Karpas-422 (cell line): ENCODE measurements around the gene MAN1C1. TPM values are rescaled to one million over a fixed set of nuclear protein-coding genes. Genes with fewer than 3 reads are reported as not detected.

Source experiments
- DNase-seq: peaks from one replicate; pipeline ENCODE4 v3.0.0-alpha.2; 2015
- H2AFZ ChIP-seq: fragments of 200-600 bp; sonication (generic); 2 replicates; pipeline ENCODE4 v1.6.1; 2014; ENCODE audit warnings: antibody characterized with exemption, low read length, mixed read lengths
- H3K27ac ChIP-seq: fragments of 200-600 bp; sonication (generic); 2 replicates; pipeline ENCODE4 v1.5.1; 2014; ENCODE audit warnings: mild to moderate bottlenecking, low read length, moderate library complexity
- H3K27me3 ChIP-seq: fragments of 200-600 bp; sonication (generic); 2 replicates; pipeline ENCODE4 v1.6.1; 2014; ENCODE audit warnings: low read length, mixed read lengths
- H3K36me3 ChIP-seq: fragments of 200-600 bp; sonication (generic); 2 replicates; pipeline ENCODE4 v1.6.1; 2014; ENCODE audit warnings: low read length, mixed read lengths; ENCODE audit not compliant: insufficient read depth
- H3K4me1 ChIP-seq: fragments of 200-600 bp; sonication (generic); 2 replicates; pipeline ENCODE4 v1.6.1; 2014; ENCODE audit warnings: mild to moderate bottlenecking, low read length, mixed read lengths
- H3K4me2 ChIP-seq: fragments of 200-600 bp; sonication (generic); 2 replicates; pipeline ENCODE4 v1.6.1; 2014; ENCODE audit warnings: low read length, low read depth, mild to moderate bottlenecking; ENCODE audit not compliant: poor library complexity, severe bottlenecking
- H3K4me3 ChIP-seq: fragments of 200-600 bp; sonication (generic); 2 replicates; pipeline ENCODE4 v1.5.1; 2014; ENCODE audit warnings: mild to moderate bottlenecking, antibody characterized with exemption, low read length, mixed read lengths
- H3K79me2 ChIP-seq: fragments of 200-600 bp; sonication (generic); 2 replicates; pipeline ENCODE4 v1.6.1; 2014; ENCODE audit warnings: mild to moderate bottlenecking, low read length, mixed read lengths
- H3K9ac ChIP-seq: fragments of 200-600 bp; sonication (generic); 2 replicates; pipeline ENCODE4 v1.6.0; 2014; ENCODE audit warnings: low read length
- H3K9me2 ChIP-seq: fragments of 200-600 bp; sonication (generic), shearing (Covaris generic); replicated peaks from 2 replicates; pipeline ENCODE4 v1.6.0; 2014; ENCODE audit warnings: mild to moderate bottlenecking, low read length, moderate library complexity; ENCODE audit not compliant: insufficient read depth
- H3K9me3 ChIP-seq: fragments of 300-700, 200-600 bp; sonication (generic); 2 replicates; pipeline ENCODE4 v1.6.1; 2014; ENCODE audit warnings: low read length, mixed read lengths
- H4K20me1 ChIP-seq: fragments of 200-600 bp; sonication (generic); 2 replicates; pipeline ENCODE4 v1.6.1; 2014; ENCODE audit warnings: mild to moderate bottlenecking, antibody characterized with exemption, low read length, low read depth; ENCODE audit not compliant: insufficient read depth
- total RNA-seq: library from RNA; depleted of rRNA; stranded (reverse); fragments of >200 nt; shearing (Covaris generic); gene quantifications from 2 replicates; pipeline ENCODE4 v1.2.3, GENCODE V29; 2014; ENCODE audit warnings: low replicate concordance

MAN1C1 gene
- total RNA-seq, 1 experiment from 2014 or later = not detected

- H3K27me3 ChIP-seq = no peaks in the 10 kb centered on the region
- no peak overlapping the region for H3K4me2 ChIP-seq
- H3K79me2 ChIP-seq = no peaks in the 10 kb centered on the region
- no peaks in the 10 kb centered on the region for H3K9me3 ChIP-seq
- no peak overlapping the region for H3K4me3 ChIP-seq
- no peak overlapping the region for H3K27ac ChIP-seq
- DNase-seq = no peak
- no peaks in the 10 kb centered on the region for H3K36me3 ChIP-seq
- no peaks in the 10 kb centered on the region for H3K9me2 ChIP-seq
- H2AFZ ChIP-seq = no peak overlapping the region
- H4K20me1 ChIP-seq = 0 out of 2 replicates have a peak, but pooled peaks cover 3% of the 10 kb centered on the region
- no peak overlapping the region for H3K9ac ChIP-seq
- no peaks in the 10 kb centered on the region for H3K4me1 ChIP-seq
Measured at GRCh38 chr1:25794325-25794724, 177.7 kb downstream of the MAN1C1 start.

GRCh38 chr1:25795211-25795610 lies 178.6 kb downstream of the MAN1C1 start:
- Histone ChIP-seq H2AFZ (no peak overlapping the region), H3K9me2 (no peaks in the 10 kb centered on the region), H3K9me3 (no peaks in the 10 kb centered on the region), H3K4me2 (no peak overlapping the region), H4K20me1 (0 out of 2 replicates have a peak, but pooled peaks cover 3% of the 10 kb centered on the region), H3K9ac (no peak overlapping the region), H3K4me1 (no peaks in the 10 kb centered on the region), H3K79me2 (no peaks in the 10 kb centered on the region), H3K27ac (no peak overlapping the region), H3K4me3 (no peak overlapping the region), H3K36me3 (no peaks in the 10 kb centered on the region), H3K27me3 (no peaks in the 10 kb centered on the region)
- DNase-seq = no peak

- Histone ChIP-seq H3K27ac (no peak overlapping the region), H4K20me1 (peaks cover 3% of the 10 kb centered on the region; the same call in 1 of the 2 replicates), H3K9me3 (no peaks in the 10 kb centered on the region), H3K27me3 (no peaks in the 10 kb centered on the region), H3K9me2 (no peaks in the 10 kb centered on the region), H3K4me1 (peaks cover 6% of the 10 kb centered on the region; the same call in 1 of the 2 replicates), H3K79me2 (no peaks in the 10 kb centered on the region), H3K4me2 (no peak overlapping the region), H3K36me3 (no peaks in the 10 kb centered on the region), H3K4me3 (no peak overlapping the region), H3K9ac (no peak overlapping the region), H2AFZ (no peak overlapping the region)
- DNase-seq = no peak
Measured at GRCh38 chr1:25795946-25796810, 179.6 kb downstream of the MAN1C1 start.

GRCh38 chr1:25796811-25797458 lies 180.3 kb downstream of the MAN1C1 start:
- Histone ChIP-seq H3K4me2 (no peak overlapping the region), H2AFZ (no peak overlapping the region), H3K4me1 (peaks cover 6% of the 10 kb centered on the region; the same call in 1 of the 2 replicates), H3K27ac (no peak overlapping the region), H4K20me1 (peaks cover 3% of the 10 kb centered on the region; the same call in 1 of the 2 replicates), H3K4me3 (no peak overlapping the region), H3K9me2 (no peaks in the 10 kb centered on the region), H3K36me3 (no peaks in the 10 kb centered on the region), H3K79me2 (no peaks in the 10 kb centered on the region), H3K9ac (no peak overlapping the region), H3K27me3 (no peaks in the 10 kb centered on the region), H3K9me3 (no peaks in the 10 kb centered on the region)
- peak; percentile 70 for DNase-seq

GRCh38 chr1:25797939-25798338 lies 181.3 kb downstream of the MAN1C1 start:
- H3K4me3 ChIP-seq = no peak overlapping the region
- H3K27ac ChIP-seq = no peak overlapping the region
- peaks cover 3% of the 10 kb centered on the region; the same call in 1 of the 2 replicates for H4K20me1 ChIP-seq
- H3K9me2 ChIP-seq = no peaks in the 10 kb centered on the region
- H2AFZ ChIP-seq = no peak overlapping the region
- H3K4me1 ChIP-seq = peaks cover 10% of the 10 kb centered on the region
- no peaks in the 10 kb centered on the region for H3K79me2 ChIP-seq
- H3K4me2 ChIP-seq = no peak overlapping the region
- no peaks in the 10 kb centered on the region for H3K27me3 ChIP-seq
- H3K9me3 ChIP-seq = no peaks in the 10 kb centered on the region
- H3K36me3 ChIP-seq = no peaks in the 10 kb centered on the region
- peak; percentile 74 for DNase-seq
- no peak overlapping the region for H3K9ac ChIP-seq

GRCh38 chr1:25798666-25799351 lies 182.2 kb downstream of the MAN1C1 start:
- Histone ChIP-seq H3K27me3 (no peaks in the 10 kb centered on the region), H3K4me2 (no peak overlapping the region), H3K4me1 (peaks cover 16% of the 10 kb centered on the region), H4K20me1 (peaks cover 3% of the 10 kb centered on the region; the same call in 1 of the 2 replicates), H2AFZ (no peak overlapping the region), H3K4me3 (no peak overlapping the region), H3K36me3 (no peaks in the 10 kb centered on the region), H3K79me2 (no peaks in the 10 kb centered on the region), H3K9me2 (no peaks in the 10 kb centered on the region), H3K27ac (no peak overlapping the region), H3K9ac (no peak overlapping the region), H3K9me3 (no peaks in the 10 kb centered on the region)
- DNase-seq = no peak

GRCh38 chr1:25799352-25799934 lies 182.9 kb downstream of the MAN1C1 start:
- DNase-seq = no peak
- Histone ChIP-seq H4K20me1 (peaks cover 3% of the 10 kb centered on the region; the same call in 1 of the 2 replicates), H3K36me3 (no peaks in the 10 kb centered on the region), H3K9me2 (no peaks in the 10 kb centered on the region), H3K9me3 (no peaks in the 10 kb centered on the region), H2AFZ (no peak overlapping the region), H3K4me1 (peaks cover 20% of the 10 kb centered on the region), H3K27ac (no peak overlapping the region), H3K27me3 (no peaks in the 10 kb centered on the region), H3K79me2 (no peaks in the 10 kb centered on the region), H3K4me2 (no peak overlapping the region), H3K9ac (no peak overlapping the region), H3K4me3 (no peak overlapping the region)
